ENCODE measurements around the gene SLC25A38.

DNA sequence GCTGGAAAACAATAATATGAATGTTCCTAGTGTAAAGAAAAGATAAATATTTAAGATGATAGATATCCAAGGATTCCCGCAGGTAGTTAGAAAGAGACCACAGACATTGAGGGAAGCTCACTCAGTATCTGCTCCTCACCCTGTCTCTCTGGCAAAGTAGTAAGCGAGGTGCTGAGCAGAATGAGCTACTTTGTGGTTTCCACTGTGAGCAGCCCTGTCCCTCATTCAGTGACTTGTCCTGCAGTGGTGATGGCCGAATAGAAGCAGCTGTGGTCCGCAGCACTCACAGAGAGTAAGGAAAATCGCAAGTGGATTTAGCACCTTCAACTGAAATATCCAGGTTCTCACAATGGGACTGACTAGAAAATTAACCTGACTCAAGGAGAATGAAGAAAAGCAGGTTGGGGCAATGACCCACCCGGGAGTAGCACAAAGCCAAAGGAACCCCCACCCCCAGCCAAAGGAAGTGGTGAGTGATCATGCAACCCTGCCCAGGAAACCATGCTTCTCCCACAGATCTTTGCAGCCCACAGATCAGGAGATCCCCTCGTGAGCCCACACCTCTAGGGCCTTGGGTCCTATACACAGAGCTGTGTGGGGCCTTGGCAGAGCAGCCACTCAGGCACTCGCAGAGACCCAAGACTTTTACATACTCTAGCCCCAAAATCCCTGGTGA, 21.8 kb upstream of the SLC25A38 start:
- TF ChIP-seq SPI1 (IDR thresholded peaks at IDR 0.05; ENCODE audit: borderline replicate concordance, insufficient read depth, low read depth, low read length), result no peak
- TF ChIP-seq FOS (IDR thresholded peaks at IDR 0.05; ENCODE audit: borderline replicate concordance, extremely low read depth, insufficient read length), result no peak
- no peak for TF ChIP-seq TCF12 (IDR thresholded peaks at IDR 0.05; ENCODE audit: low read depth, low read length)
- TF ChIP-seq CHD4 (IDR thresholded peaks at IDR 0.05), result no peak
- no peak for TF ChIP-seq MYB (IDR thresholded peaks at IDR 0.05; ENCODE audit: borderline replicate concordance, low read depth, low read length)
- no peak for TF ChIP-seq CBX5 (IDR thresholded peaks at IDR 0.05; ENCODE audit: low read depth)
- TF ChIP-seq POLR2AphosphoS2 (IDR thresholded peaks at IDR 0.05; ENCODE audit: low read depth, low read length), result no peak
- TF ChIP-seq NFYB (IDR thresholded peaks at IDR 0.05; ENCODE audit: insufficient read depth, low read depth, low read length), result no peak
- no peak for TF ChIP-seq DPF2 (IDR thresholded peaks at IDR 0.05)
